ENCODE results near the gene BBX.
"Not testable (repeated sequence)": the region's sequence is repeated elsewhere in the genome, so short reads cannot be mapped to it uniquely, and the experiment has no call there.

The BBX gene

DNA sequence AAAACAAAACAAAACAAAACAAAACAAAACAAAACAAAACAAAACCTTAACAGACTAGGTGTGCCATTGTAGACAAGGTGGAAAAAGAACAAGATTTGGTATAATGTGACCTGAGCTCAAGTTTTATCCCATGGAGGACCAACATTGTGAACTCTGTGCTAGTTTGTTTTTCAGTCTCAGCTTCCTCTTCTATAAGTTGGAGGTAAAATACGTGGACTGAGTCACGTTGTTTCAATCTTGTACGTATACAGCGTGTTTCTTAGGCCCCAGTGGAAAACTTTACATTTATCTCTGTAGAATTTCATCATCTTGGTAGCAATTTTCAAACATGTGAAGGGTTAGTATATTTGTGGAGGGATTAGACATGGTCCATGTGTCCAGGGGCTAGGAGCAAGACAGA is 306.4 kb downstream of the BBX start:
- in situ Hi-C loops (cut with MboI; ENCODE audit: low sequenced_read_pairs) = no loop called here

DNA sequence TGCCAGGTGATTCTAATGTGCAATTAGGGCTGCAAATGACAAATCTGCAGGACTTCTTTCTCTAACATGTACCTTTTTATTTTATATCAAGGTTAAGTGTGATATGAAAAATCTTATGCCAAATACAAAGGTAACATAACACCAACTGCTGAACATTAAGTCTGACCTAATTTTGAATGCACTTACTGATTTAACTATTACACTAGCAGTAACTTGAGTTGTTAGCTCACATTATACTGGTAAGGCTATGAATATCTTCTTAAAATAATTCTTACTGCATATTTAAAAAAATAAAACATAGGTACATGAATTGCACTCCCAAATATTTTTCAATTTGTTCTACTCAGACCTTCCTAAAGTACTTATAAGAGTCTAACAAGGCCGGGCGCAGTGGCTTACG is 308.8 kb downstream of the BBX start:
- in situ Hi-C loops (cut with MboI; ENCODE audit: low sequenced_read_pairs) = no loop called here

DNA sequence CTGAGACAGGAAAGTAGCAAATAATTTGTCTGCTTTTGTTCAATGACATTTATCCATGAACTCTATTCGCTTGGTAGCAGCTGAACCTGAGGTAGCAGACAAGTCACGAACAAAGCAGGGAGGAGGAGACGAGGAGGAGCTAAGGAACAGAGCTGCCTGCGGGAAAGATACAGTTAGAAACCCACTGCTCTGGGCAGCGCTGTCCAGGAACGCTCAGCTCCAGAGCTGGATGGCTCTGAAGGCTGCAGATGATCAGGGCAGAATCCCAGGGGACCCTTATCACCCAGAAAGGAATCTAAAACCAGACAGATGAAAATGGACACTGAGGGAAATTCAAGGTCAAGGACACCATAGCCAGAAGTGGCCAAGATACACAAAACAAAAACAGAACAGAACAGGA is 310.3 kb downstream of the BBX start:
- in situ Hi-C loops (cut with MboI; ENCODE audit: low sequenced_read_pairs) = no loop called here

DNA sequence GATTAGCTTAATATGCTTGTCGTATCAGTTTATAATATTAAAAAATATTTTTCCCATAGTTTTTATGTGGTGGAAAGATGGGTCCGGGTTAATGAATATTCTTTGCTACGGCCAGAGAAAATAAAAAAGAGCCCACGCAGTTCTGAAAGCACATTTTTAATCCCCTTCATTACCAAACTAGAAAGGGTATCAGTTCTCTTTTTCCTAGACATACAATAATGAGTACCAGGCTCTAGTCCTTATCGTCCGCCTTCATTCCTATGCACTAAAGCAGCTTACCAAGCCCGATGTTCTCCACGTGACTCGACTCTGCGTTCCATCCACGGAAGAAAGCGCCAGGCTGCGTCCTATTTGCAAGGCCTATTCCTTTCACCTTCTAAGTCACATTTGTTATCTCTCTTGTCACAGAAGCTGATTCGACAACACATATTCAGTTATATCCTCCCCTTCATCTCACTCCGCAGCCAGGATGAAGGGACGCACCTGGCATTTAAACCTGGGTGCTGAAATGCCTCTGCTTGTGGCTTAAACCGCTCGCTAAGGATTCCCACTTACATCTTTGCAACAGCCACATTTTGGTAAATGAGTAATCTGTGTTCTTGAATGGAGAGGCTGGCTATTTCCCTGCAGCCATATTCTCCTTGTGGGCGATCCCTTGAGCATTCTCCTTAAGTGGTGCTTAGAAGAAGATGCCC is 311.1 kb downstream of the BBX start:
- in situ Hi-C loops (cut with MboI; ENCODE audit: low sequenced_read_pairs) = no loop called here

DNA sequence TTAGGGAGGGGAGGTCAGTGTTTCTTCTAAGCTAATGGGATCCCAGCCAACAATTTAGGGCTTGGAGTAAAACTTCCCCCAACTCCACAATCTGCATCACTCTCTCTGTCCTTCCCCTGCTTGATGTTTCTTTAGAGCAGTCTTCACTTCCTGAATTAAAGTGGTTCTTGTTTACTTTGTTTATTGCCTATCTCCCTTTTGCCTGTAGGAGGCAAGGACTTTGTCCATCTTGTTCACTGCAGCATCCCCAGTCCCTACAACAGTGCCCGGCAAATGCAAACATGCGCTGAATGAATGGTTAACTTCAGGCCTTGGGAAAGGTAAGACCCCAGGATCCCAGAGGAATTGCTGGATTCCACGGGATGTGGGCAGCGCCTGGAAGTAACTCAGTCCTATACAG is 312.2 kb downstream of the BBX start:
- in situ Hi-C loops (cut with MboI; ENCODE audit: low sequenced_read_pairs) = not testable (repeated sequence)

DNA sequence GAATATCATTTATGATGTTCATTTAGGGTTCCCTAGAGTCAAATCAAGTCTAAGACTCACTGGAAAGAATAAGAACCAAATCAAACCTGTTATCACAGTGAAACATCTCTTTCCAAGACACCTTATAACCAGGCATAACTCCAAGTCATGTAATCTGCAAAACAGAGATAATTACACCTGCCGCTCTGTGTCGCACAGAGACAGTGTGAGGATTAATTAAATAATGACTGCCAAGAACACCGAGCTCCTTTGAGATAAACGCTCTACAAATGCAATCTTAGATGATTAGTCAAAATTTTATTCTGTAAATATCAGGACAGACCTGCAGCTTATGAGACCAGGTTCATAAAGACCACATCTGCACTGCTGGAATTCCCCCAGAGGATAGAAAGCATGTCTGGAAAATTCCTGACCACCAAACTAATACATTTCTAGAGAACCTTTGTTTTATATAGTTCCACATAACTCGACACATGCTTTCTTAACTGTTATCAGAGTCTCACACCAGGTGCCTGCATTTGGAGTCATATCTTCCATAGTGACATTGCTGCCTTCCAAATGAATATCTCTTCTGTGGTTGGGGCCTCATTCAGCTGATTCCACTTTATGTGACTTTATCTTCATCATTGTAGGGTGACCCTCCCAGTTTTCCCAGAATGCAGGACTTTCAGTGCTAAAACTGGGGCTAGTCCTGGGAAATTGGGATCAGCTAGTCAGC is 315.3 kb downstream of the BBX start:
- in situ Hi-C loops (cut with MboI; ENCODE audit: low sequenced_read_pairs) = no loop called here

DNA sequence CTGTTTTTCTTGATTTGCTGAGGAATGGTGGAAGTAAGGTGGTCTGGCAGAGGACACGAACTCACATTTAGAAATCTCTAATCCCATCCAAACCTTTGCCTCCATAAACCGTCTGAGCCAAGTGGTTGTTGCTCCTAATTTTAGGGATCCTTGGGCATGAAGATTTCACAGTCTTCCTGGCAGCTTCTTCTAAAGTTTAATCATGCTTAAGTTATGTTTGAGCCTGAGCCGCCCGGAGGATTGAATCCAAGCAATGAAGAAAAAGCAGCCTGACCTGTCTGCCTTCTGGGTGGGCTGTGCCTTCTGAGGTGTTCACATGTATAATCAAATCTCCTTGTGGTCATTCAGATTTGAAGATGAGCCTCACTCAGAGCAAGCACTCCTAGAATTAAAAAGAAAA is 319.1 kb downstream of the BBX start:
- in situ Hi-C loops (cut with MboI; ENCODE audit: low sequenced_read_pairs) = no loop called here

DNA sequence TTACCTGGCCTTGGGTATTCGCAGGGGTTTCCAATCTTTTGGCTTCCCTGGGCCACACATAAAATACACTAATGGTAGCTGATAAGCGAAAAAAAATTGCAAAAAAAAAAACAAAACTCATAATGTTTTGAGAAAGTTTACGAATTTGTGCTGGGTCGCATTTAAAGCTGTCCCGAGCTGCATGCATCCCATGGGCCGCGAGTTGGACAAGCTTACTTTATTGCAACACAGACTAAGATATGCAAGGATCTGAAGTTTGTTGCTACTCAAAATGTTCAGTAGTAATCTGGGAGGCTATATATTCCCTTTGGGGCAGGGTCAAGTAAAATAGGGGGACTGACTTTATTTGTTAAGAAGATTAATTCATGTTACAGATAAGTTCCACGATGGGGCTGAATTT is 320.2 kb downstream of the BBX start:
- in situ Hi-C loops (cut with MboI; ENCODE audit: low sequenced_read_pairs) = no loop called here

DNA sequence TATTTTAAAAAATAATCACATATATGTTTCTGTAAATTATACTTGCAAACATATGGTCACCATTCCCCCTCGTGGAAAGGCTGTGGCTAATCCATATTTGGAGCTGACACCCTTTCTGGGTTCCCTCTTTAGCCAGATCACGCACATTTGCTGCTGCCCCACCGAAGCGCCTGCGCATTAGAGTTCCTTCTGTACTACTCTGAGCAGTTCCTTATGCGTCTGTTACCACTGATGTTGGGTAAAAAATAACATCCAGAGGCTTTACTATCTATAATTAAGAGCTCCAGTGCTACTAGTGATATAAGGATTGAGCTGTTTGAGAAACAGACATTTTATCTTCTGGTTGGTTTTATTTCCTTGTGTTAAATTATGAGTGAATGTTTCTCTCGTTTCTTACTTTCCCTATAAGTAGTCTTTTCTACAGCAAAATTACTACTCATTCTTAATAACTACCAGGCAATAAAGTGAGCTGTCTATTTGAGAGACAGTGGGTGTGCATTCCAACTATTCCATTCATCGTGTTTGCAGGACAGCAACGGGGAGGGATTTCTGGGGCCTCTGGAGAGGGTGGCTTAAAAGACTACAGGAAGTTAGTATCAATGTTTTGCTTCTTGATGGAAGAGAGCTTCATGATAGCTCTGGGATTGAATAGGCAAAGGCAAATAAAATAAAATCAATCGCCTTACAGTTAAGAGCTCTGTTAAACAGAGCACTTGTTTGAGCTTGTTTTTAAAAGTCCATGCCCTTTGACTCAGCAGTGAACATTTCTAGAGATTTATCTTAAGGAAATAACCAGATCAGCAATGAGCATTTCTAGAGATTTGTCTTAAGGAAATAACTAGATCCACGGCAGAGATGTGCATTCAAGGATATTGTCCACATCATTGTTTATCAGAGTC is 322.9 kb downstream of the BBX start:
- in situ Hi-C loops (cut with MboI; ENCODE audit: low sequenced_read_pairs) = no loop called here

DNA sequence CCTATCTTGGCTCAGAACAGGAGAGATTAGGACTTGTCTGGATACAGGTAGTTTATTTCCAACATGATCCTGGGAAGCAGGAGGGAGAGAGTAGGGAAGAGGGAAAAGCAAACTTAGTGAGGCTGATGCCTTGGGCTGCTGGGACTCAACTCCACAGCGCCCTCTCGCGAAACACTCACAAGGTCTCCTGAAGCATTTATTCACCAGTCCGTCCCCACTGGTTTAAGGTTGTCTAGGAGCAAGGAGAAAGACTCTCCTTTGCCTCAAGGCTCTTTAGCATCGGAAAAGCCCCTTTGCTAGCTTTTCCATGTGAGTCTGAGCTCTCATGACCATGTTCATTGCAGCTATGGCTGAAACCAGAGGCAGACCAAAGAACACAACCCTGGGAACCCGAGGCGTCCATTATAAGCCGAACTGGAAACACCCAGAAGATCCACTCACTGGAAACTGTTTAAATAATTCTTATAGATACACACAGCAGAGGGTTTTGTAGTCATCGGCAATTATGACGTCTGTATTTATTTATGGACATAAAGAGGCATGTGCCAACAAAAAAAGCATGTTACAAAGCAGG is 323.6 kb downstream of the BBX start:
- in situ Hi-C loops (cut with MboI; ENCODE audit: low sequenced_read_pairs) = no loop called here

DNA sequence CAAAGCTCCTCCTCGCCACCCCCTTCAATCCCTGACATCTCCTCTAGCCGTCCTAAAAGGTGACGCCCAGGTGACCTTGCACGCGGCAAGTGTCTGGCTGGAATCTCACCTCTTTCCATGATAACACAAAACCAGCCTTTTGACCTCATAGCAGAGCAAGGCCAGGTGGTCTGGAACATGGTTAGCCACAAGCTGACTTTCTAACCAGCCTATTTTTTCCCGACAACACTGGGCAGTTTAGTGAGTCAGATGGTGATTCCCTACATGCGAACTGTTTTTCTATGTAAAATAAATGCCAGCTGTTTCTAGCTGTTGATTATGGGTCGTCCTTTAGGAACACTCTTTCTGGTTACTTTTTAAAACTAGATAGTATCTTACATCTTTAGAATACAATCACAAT is 325.0 kb downstream of the BBX start:
- in situ Hi-C loops (cut with MboI; ENCODE audit: low sequenced_read_pairs) = no loop called here

DNA sequence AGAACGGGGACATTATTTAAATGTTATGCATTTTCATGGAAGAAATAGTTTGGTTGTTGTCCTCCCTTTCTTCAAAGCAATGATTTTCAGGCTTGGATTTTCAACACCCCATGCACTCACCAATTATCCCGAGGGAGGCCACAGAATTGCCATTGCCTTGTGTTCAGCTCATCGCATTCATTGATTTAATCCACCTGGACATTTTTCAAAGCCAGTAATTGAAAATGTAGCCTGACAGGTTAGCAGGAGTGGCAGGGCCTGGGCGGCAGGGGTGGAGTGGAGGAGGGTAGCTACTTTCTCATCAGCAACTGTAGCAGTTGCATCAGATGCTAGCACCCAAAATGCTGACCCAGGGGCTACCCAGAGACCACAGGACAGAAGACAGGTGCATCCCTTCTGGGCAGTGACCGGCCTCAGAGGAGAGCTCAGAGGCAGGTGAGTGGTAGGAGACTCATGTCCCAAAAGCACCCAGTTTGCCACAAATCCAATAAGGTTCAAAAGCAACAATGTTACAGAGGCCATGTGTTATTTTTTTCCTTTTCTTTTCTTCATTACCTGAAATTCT is 325.7 kb downstream of the BBX start:
- in situ Hi-C loops (cut with MboI; ENCODE audit: low sequenced_read_pairs) = no loop called here

DNA sequence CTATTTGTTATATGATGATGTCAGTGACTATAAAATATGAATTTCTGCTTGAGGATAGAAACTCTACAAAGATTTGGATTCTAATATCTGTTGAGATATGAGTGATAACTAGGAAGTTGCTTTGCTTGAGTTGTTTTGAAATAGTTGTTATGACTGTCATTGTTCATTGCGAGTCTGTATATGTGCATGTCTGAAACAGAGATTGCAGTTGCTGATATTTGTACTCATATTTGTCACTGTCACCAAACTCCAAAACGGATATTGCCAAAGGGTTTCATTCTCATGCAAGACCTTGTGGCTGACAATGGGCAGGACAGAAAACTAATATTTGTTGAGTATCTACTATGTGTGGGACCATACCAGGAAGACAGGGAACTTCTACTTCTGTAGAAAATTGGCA is 327.9 kb downstream of the BBX start:
- in situ Hi-C loops (cut with MboI; ENCODE audit: low sequenced_read_pairs) = no loop called here

DNA sequence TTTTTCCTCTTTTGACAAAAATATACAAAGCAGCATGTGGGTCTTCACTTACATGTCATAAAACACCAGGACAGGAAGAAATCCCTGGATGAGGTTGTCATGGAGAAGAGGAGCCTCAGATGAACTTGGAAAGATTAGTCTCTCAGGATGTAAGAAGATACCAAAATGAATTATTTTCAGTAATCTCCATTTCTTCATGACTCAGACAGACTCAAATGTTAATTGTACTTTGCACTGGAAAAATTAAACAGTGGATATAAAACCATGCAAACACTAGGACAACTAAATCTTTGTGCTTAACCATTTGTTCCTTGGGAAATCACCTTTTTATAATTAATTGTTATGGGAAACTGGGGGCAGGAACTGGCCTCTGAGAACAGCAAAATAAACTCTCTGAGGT is 331.1 kb downstream of the BBX start:
- in situ Hi-C loops (cut with MboI; ENCODE audit: low sequenced_read_pairs) = no loop called here

DNA sequence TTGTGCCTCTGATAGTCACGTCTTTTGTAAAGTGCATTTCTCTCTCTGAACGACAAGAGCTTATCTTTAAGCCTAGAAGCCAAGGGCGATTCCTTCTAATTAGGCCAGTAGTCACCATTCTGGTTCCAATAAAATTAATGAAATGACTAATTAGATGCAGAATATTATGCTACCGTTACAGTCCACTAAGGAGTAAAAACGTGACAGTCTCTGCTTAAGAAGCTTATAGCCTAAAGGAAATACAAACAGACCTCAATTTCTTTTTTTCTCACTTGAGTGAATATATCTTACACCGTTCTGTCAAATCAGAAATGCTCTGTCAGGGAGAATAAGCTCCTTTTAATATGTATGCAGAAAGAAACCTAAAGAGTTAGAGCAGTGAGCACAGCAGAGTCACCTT is 332.0 kb downstream of the BBX start:
- in situ Hi-C loops (cut with MboI; ENCODE audit: low sequenced_read_pairs) = no loop called here

DNA sequence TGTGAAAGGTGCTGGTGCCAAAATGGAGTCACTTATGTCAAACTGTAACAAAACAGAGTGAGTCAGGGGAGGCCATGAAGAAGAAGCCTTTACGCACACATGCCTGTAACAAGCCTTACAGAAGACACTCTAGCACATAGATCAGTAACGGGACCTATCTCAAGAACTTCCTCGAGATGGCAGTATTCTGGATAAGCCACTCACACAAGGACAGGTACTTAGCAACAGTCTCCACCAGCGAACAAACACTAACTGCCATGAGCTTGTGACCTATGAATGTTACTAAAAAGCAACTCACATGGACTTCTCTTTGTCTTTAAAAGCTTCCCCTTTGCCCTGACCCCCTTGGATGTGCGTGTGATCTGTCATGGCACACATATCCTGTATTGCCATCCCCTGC is 332.9 kb downstream of the BBX start:
- in situ Hi-C loops (cut with MboI; ENCODE audit: low sequenced_read_pairs) = no loop called here

DNA sequence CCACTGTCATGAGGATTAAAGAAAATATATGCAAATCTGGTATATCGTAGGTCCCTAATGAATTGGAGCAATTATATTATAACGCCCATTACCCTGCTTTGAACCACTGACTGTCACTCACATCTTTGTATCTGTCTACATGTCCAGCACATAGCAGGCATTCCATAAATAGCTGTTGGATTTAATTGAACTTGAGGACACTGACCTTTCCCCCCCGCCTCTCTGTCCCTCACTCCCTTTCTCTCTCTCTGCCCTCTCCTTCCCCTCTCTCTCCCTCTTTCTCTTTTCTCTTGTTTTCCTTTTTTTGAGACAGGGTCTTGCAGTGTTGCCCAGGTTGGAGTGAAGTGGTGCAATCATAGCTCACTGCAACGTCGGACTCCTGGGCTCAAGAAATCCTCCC is 335.1 kb downstream of the BBX start:
- in situ Hi-C loops (cut with MboI; ENCODE audit: low sequenced_read_pairs) = no loop called here

DNA sequence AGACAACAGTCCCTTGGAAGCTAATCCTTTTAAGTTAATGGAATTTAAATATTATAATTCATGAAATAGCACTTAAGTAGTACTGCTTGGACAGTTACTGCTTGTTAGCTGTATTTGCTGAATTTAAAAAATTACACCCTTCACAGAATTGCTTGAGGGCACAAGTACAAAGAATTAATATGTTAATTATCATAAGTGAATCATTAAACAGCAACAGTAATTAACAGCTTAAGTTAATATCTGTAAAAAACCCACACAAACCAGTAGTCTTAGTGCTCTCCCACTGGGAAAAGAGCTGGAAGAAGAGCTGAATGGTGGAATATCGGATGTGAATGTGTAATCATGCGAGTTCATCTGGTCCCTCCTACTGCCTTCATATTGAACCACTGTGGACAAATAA is 336.1 kb downstream of the BBX start:
- in situ Hi-C loops (cut with MboI; ENCODE audit: low sequenced_read_pairs) = no loop called here

Data from HL-60/S4 treated with phorbol 12-myristate 13-acetate at 8.2 ng/mL for 4 days and 3 days (cell line).